Activated CD8-positive, alpha-beta T cell treated with anti-CD3 and anti-CD28 coated beads, Interleukin-2, amount 10 ng/mL, durations not matched to agents 7 days and 5 days (primary cell): ENCODE results near the gene NUTM1. TPM values are rescaled to one million over a fixed set of nuclear protein-coding genes. Genes with fewer than 3 reads are reported as not detected.
A peak's percentile ranks its signal among the peaks of the same experiment; 100 is the strongest.
"Not testable (repeated sequence)": the region's sequence is repeated elsewhere in the genome, so short reads cannot be mapped to it uniquely, and the experiment has no call there.

Experiments
- ATAC-seq: fragments of 150-1000 bp; cut with Tn5 transposase; one replicate; pipeline ENCODE4 v1.10.0; 2021; ENCODE audit warnings: moderate library complexity
- CTCF ChIA-PET: fragments of 350-600 bp; sonication (Branson Sonifier 250); formaldehyde crosslinking; loops from one replicate; lab custom pipeline; 2021; ENCODE audit warnings: antibody characterized with exemption; lab: Charles Lee
- POLR2A ChIA-PET: fragments of 350-600 bp; sonication (Branson Sonifier 250); formaldehyde crosslinking; loops from one replicate; lab custom pipeline; 2021; ENCODE audit warnings: antibody characterized with exemption; lab: Charles Lee
- DNase-seq: peaks from one replicate; pipeline ENCODE4 v3.0.0-alpha.2; 2020
- H3K27ac Mint-ChIP-seq: one replicate; pipeline ENCODE4 v1.8.0; 2021; ENCODE audit warnings: mild to moderate bottlenecking, mixed read lengths
- H3K27me3 Mint-ChIP-seq: one replicate; pipeline ENCODE4 v1.8.0; 2021; ENCODE audit warnings: low read depth, mixed read lengths
- H3K36me3 Mint-ChIP-seq: one replicate; pipeline ENCODE4 v1.8.0; 2021; ENCODE audit warnings: low read depth, mixed read lengths
- H3K4me1 Mint-ChIP-seq: one replicate; pipeline ENCODE4 v1.8.0; 2021; ENCODE audit warnings: low read depth, mixed read lengths
- H3K4me3 Mint-ChIP-seq: one replicate; pipeline ENCODE4 v1.8.0; 2021; ENCODE audit warnings: mild to moderate bottlenecking, mixed read lengths
- H3K9me3 Mint-ChIP-seq: one replicate; pipeline ENCODE4 v1.8.0; 2022; ENCODE audit warnings: mixed read lengths; ENCODE audit not compliant: insufficient read depth
- microRNA-seq: library from miRNA; unstranded; fragments of <30 nt; microRNA quantifications from one replicate; pipeline ENCODE4 v1.2.0, GENCODE V29; 2022
- total RNA-seq, 2 experiments: library from RNA; stranded (reverse); gene quantifications; one replicate each; pipeline ENCODE4 v1.2.3, GENCODE V29; 2021

Gene NUTM1
- total RNA-seq, 2 experiments from 2014 or later = not detected

DNA sequence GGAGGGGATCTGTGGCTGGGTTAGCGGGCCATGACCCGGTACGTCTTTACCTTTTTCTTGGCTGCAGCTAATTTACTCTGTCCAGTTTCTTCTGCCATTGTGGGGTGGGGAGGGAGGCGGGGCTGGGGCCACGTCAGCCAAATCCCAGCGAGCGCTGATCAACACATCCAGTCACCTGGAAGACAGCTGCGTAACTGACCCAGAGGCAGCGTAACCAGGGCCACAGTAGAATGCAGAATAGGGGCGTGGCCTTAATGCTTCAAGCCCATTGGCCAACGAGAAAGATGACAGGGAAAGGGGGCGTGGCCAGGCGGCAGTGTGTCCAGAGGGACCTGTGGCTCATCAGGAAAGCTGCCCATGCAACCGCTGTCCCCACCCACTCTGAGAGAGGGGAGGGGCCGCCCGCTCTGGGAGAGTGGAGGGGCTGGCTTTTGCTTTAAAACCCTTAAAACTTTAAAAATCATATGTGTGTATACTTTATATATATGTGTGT, 46.5 kb downstream of the NUTM1 start:
- DNase-seq, H3K36me3 Mint-ChIP-seq, H3K27me3 Mint-ChIP-seq, H3K4me1 Mint-ChIP-seq, POLR2A ChIA-PET, H3K9me3 Mint-ChIP-seq, ATAC-seq, H3K27ac Mint-ChIP-seq, CTCF ChIA-PET, H3K4me3 Mint-ChIP-seq: not testable (repeated sequence)

DNA sequence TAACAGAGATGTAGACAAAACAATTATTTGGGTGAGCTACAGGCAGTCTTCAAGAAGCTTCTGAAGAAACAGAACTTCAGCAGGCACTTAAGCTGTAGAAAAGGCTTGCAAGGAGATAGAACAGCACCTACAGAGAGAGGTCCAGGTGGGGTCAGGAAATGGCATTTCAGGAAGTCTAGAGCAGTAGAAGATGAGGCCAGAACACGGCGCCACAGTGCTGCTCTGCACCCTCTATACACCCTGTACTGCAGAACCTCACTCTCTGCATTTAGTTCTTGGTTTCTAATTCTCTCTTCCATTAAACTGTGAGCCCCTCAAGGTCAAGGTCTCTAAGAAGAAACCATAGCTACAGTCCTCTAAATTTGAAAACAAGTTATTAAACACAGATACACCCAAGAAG, 49.9 kb downstream of the NUTM1 start:
- CTCF ChIA-PET, H3K9me3 Mint-ChIP-seq, H3K4me3 Mint-ChIP-seq, DNase-seq, H3K36me3 Mint-ChIP-seq, ATAC-seq, H3K4me1 Mint-ChIP-seq, POLR2A ChIA-PET, H3K27me3 Mint-ChIP-seq, H3K27ac Mint-ChIP-seq: not testable (repeated sequence)

DNA sequence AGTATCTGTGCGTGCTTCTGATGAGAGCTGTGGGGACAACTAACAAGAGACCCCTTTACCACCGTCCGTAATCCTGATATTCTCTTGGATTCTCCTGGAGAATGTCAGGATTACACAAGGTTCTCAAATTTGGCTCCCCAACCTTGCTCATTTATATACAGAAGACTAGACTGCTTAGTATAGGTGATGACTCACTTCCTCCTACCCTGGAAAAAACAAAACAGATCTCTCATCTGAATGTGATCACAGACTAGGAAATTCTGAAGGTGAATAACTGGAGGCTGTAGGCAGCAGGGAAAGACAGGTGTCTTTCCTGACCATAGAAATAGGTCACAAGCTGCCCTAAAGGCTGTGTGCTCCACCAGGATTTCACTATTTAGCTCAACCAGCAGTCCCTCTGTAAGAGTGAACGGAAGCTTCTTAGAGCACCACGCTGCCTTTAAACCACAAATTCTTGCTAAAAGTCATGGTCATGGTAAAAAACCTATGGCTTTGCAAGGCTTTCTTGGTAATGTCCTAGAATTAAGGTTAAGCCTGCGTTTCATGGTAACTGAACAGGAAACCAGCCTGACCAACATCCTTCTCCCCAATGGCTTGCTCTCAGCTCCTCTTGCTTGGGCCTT, 54.6 kb downstream of the NUTM1 start:
- H3K9me3 Mint-ChIP-seq, H3K4me3 Mint-ChIP-seq, POLR2A ChIA-PET, H3K27ac Mint-ChIP-seq, H3K4me1 Mint-ChIP-seq, H3K27me3 Mint-ChIP-seq, H3K36me3 Mint-ChIP-seq, CTCF ChIA-PET: not testable (repeated sequence)
- peak; percentile 49 for DNase-seq
- ATAC-seq = peak; percentile 95

DNA sequence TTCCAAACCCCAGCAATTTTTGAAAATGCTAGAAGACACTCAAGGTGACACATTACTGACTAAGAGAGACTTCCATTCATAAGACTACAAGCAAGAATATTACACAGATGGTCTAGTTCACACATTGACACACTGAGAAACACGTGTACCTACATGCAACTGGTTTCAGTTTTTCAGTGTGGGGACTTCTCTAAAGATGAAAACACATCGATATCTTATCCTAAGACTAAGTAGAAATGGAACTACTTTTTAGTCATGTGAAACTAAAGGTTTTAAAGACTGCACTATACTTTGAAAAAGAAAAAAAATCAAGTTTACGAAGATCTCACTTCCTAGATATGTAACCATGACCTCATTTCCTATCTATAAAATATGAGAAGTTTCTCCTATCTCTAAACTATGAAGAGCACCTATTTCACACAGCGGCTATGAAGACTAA, 60.1 kb downstream of the NUTM1 start:
- H3K4me1 Mint-ChIP-seq, H3K4me3 Mint-ChIP-seq, POLR2A ChIA-PET, CTCF ChIA-PET, ATAC-seq, H3K9me3 Mint-ChIP-seq, DNase-seq, H3K27ac Mint-ChIP-seq, H3K36me3 Mint-ChIP-seq, H3K27me3 Mint-ChIP-seq: not testable (repeated sequence)

DNA sequence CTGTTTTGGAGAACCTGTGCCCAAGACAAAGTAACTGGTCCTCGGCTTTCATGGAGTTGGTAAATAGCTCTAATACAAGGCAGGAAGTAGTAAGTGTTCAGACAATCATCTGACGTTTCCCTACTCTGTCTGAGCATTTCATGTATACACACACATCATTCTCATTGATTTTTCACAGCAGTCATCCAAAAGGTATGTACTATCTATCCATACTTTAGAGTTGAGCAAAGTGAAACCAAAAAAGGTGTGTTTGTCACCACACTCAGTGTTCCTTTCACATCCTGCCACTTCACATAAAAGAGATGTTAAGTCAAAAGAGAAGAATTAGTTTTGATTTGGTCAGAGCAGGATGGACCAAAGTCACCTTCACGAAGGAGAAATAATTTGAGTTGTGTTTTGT, 60.8 kb downstream of the NUTM1 start:
- ATAC-seq = peak; percentile 83
- H3K4me1 Mint-ChIP-seq, DNase-seq, H3K9me3 Mint-ChIP-seq, H3K4me3 Mint-ChIP-seq, POLR2A ChIA-PET, H3K27ac Mint-ChIP-seq, CTCF ChIA-PET, H3K36me3 Mint-ChIP-seq, H3K27me3 Mint-ChIP-seq: not testable (repeated sequence)

Small RNA genes within 50 kb of the gene (microRNA-seq; reads per million reads assigned to microRNA genes)
- not detected for gene MIR1233-1

Other genes starting within 250 kb of the NUTM1 start
- gene EMC7, start 241.5 kb upstream of the NUTM1 start, total RNA-seq = 10 to 100 TPM; 54.3 to 58.4 TPM
- gene PGBD4, start 241.2 kb upstream of the NUTM1 start, total RNA-seq = 1 to 10 TPM; 2.8 to 2.9 TPM
- gene KATNBL1, start 133.2 kb upstream of the NUTM1 start, total RNA-seq = 10 to 100 TPM; 40.5 to 44.5 TPM
- 10 to 100 TPM; 79.0 to 81.9 TPM for gene EMC4, start 118.3 kb upstream of the NUTM1 start, total RNA-seq
- 10 to 100 TPM; 24.8 to 25.3 TPM for gene SLC12A6, start 5.5 kb upstream of the NUTM1 start, total RNA-seq
- gene NOP10, start 179 bp upstream of the NUTM1 start, total RNA-seq = 100 to 1,000 TPM; 180 to 182 TPM
- gene LPCAT4, start 23.9 kb downstream of the NUTM1 start, total RNA-seq = 100 to 1,000 TPM; 106 to 115 TPM
- 100 to 1,000 TPM; 207 to 215 TPM for gene GOLGA8A, start 94.5 kb downstream of the NUTM1 start, total RNA-seq
- 100 to 1,000 TPM; 189 to 191 TPM for gene GOLGA8B, start 240.3 kb downstream of the NUTM1 start, total RNA-seq